HUDEP-2 (cell line): ENCODE data around the gene MTPN.
A peak's percentile ranks its signal among the peaks of the same experiment; 100 is the strongest.

Experiments
- DNase-seq, 76 experiments: peaks; one replicate each; lab custom pipeline; 2025; ENCODE audit not compliant: unreplicated experiment in 76 of 76; lab: John Stamatoyannopoulos, UW

Gene MTPN

GRCh38 chr7:135930565-135931461, 46.3 kb downstream of the MTPN start:
- no peak for DNase-seq

- DNase-seq = no peak
Measured at GRCh38 chr7:135929722-135930141, 47.4 kb downstream of the MTPN start.

- DNase-seq = no peak
Measured at GRCh38 chr7:135929249-135929648, 47.9 kb downstream of the MTPN start.

- DNase-seq = no peak
Measured at GRCh38 chr7:135928136-135928535, 49.0 kb downstream of the MTPN start.

GRCh38 chr7:135925210-135925609, 51.9 kb downstream of the MTPN start:
- DNase-seq = peak in 2 of 76 experiments; percentile 6

- no peak for DNase-seq
Measured at GRCh38 chr7:135924302-135924701, 52.9 kb downstream of the MTPN start.

GRCh38 chr7:135922263-135922662, 54.9 kb downstream of the MTPN start:
- no peak for DNase-seq

- no peak for DNase-seq
Measured at GRCh38 chr7:135920478-135920877, 56.7 kb downstream of the MTPN start.

GRCh38 chr7:135919071-135919841, 57.9 kb downstream of the MTPN start:
- no peak for DNase-seq

- DNase-seq = no peak
Measured at GRCh38 chr7:135918134-135918533, 59.0 kb downstream of the MTPN start.

- DNase-seq = peak in 1 of 76 experiments; percentile 4
Measured at GRCh38 chr7:135917721-135918120, 59.4 kb downstream of the MTPN start.

- no peak for DNase-seq
Measured at GRCh38 chr7:135914346-135914745, 62.8 kb downstream of the MTPN start.

- DNase-seq = no peak
Measured at GRCh38 chr7:135913404-135913803, 63.8 kb downstream of the MTPN start.

GRCh38 chr7:135911099-135911498, 66.1 kb downstream of the MTPN start:
- DNase-seq = no peak

- no peak for DNase-seq
Measured at GRCh38 chr7:135910393-135911036, 66.6 kb downstream of the MTPN start.

- no peak for DNase-seq
Measured at GRCh38 chr7:135905858-135906257, 71.3 kb downstream of the MTPN start.

GRCh38 chr7:135905355-135905754, 71.8 kb downstream of the MTPN start:
- no peak for DNase-seq

- no peak for DNase-seq
Measured at GRCh38 chr7:135904282-135904681, 72.9 kb downstream of the MTPN start.

- DNase-seq = no peak
Measured at GRCh38 chr7:135901585-135902540, 75.3 kb downstream of the MTPN start.

- DNase-seq = no peak
Measured at GRCh38 chr7:135900065-135900546, 77.1 kb downstream of the MTPN start.
